ENCODE measurements around the gene SEBOX.

- TF ChIP-seq CTCF (IDR thresholded peaks at IDR 0.05) (no peak), POLR2A (IDR thresholded peaks at IDR 0.05) (no peak)
These were observed 2.8 kb upstream of the SEBOX start for GRCh38 chr17:28367641-28368305.
